H1 (cell line): ENCODE results near the gene BLTP1.

Experiments
- CTCF ChIP-seq, 3 experiments: IDR thresholded peaks; 1 replicate in 2 of 3; 2 replicates in 1 of 3; pipeline versions ENCODE4 v1.5.1 to v1.6.1; 2011; ENCODE audit warnings: low read length in 3 of 3, mild to moderate bottlenecking in 3 of 3, inconsistent platforms in 2 of 3, low read depth in 1 of 3, moderate library complexity in 1 of 3; ENCODE audit not compliant: insufficient read depth in 1 of 3; ENCODE audit errors: control extremely low read depth in 1 of 3
- JUND ChIP-seq: IDR thresholded peaks from 2 replicates; pipeline ENCODE4 v1.6.1; 2011; ENCODE audit warnings: mild to moderate bottlenecking, improper control_type of control experiment, low read length
- SAP30 ChIP-seq: fragments of 300-600 bp; sonication (generic); IDR thresholded peaks from 2 replicates; pipeline ENCODE4 v1.7.1; 2012; ENCODE audit warnings: low read length, moderate library complexity, mild to moderate bottlenecking, inconsistent platforms; ENCODE audit not compliant: insufficient read depth, insufficient replicate concordance
- SIRT6 ChIP-seq: IDR thresholded peaks from one replicate; pipeline ENCODE4 v1.7.1; 2012; ENCODE audit warnings: low read length, inconsistent platforms
- SIX5 ChIP-seq: IDR thresholded peaks from 2 replicates; pipeline ENCODE4 v1.6.1; 2011; ENCODE audit warnings: mild to moderate bottlenecking, low read depth, low read length
- SP1 ChIP-seq: IDR thresholded peaks from 2 replicates; pipeline ENCODE4 v1.6.1; 2011; ENCODE audit warnings: low read depth, low read length
- TCF12 ChIP-seq: IDR thresholded peaks from 2 replicates; pipeline ENCODE4 v1.6.1; 2011; ENCODE audit warnings: low read depth, mild to moderate bottlenecking, low read length
- TF ChIP-seq, protein P1 (sequence below): IDR thresholded peaks from 2 replicates; pipeline ENCODE4 v1.6.1; 2011; ENCODE audit warnings: low read depth, mild to moderate bottlenecking, low read length; ENCODE audit not compliant: insufficient read depth

GRCh38 chr4:122146652-122147051, 5.5 kb upstream of the BLTP1 start:
- no peak for TF ChIP-seq JUND
- TF ChIP-seq TCF12 = no peak
- no peak for TF ChIP-seq SIRT6
- no peak for TF ChIP-seq CTCF (IDR thresholded peaks at IDR 0.05; ENCODE audit: control extremely low read depth in 1 of 3, insufficient read depth in 1 of 3, low read depth in 1 of 3, low read length in 3 of 3)
- TF ChIP-seq SIX5 = no peak
- TF ChIP-seq, protein P1, sequence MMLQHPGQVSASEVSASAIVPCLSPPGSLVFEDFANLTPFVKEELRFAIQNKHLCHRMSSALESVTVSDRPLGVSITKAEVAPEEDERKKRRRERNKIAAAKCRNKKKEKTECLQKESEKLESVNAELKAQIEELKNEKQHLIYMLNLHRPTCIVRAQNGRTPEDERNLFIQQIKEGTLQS = no peak
- TF ChIP-seq SAP30 = no peak
- TF ChIP-seq SP1 = no peak
